Fibroblast of skin of back (primary cell): ENCODE measurements around the gene POLR3GL. TPM values are rescaled to one million over a fixed set of nuclear protein-coding genes. Genes with fewer than 3 reads are reported as not detected.
"Not testable (repeated sequence)": the region's sequence is repeated elsewhere in the genome, so short reads cannot be mapped to it uniquely, and the experiment has no call there.

Experiments
- DNase-seq: peaks from one replicate; pipeline ENCODE4 v3.0.0-alpha.2; 2013
- polyA plus RNA-seq, 2 experiments: library from polyadenylated mRNA; unstranded; fragments of 120-200 nt; gene quantifications; one replicate each; pipeline ENCODE4 v1.2.1, GENCODE V29; 2013; ENCODE audit not compliant: insufficient read length in 2 of 2

Gene POLR3GL, protein sequence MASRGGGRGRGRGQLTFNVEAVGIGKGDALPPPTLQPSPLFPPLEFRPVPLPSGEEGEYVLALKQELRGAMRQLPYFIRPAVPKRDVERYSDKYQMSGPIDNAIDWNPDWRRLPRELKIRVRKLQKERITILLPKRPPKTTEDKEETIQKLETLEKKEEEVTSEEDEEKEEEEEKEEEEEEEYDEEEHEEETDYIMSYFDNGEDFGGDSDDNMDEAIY
- polyA plus RNA-seq (2013, experiment 1 of 2; ENCODE audit: insufficient read length) = 23.9 TPM
- polyA plus RNA-seq (2013, experiment 2 of 2; ENCODE audit: insufficient read length) = 25.7 TPM

GRCh38 chr1:145964328-145965118, at the start of gene POLR3GL, which contains the start of gene ANKRD34A:
Gene POLR3GL (plus strand): TSS chr1:145964690. CDS start chr1:145974866, 10,176 bp downstream.
Gene ANKRD34A (minus strand): TSS chr1:145964575. CDS start chr1:145961759, 2,816 bp downstream.
- DNase-seq = peak; percentile 95

DNA sequence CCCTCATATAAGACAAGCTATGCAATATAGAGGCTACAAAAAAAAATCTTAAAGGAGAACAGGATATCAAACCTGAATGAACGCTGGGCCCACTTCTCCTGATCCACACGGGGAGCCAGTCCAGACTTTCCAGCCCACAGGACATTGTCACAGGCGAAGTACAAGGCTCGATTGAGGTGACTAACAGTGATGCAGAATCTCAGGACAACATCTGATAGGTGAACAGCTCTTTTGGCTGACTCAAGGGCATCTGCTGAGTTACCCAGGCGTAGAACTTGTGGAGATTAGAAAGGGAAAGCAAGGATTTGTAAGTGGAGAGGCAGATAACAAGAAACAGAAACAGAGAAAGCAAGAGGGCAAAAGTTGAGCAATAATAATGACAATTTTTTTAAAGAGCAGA, 47.7 kb upstream of the POLR3GL start:
- DNase-seq = no peak

DNA sequence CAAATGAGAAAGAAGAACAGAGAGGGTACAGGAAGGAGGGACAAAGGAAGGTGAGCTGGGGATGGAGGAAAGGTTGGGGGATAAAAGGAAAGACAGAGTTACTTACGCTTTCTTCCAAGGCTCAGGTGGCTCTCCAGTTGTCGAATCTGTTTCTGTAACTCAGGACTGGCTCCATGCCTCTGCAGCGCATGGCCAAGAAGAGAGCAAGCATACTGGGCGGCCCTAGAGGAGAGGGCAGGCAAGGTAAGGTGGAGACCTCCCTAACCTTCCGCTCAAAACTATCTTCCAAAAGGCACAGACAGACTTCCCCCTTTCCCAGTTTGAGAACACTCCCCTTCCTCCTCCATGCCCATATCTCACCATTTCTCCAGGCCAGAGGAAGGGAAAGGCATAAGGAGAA, 46.9 kb upstream of the POLR3GL start:
- no peak for DNase-seq

DNA sequence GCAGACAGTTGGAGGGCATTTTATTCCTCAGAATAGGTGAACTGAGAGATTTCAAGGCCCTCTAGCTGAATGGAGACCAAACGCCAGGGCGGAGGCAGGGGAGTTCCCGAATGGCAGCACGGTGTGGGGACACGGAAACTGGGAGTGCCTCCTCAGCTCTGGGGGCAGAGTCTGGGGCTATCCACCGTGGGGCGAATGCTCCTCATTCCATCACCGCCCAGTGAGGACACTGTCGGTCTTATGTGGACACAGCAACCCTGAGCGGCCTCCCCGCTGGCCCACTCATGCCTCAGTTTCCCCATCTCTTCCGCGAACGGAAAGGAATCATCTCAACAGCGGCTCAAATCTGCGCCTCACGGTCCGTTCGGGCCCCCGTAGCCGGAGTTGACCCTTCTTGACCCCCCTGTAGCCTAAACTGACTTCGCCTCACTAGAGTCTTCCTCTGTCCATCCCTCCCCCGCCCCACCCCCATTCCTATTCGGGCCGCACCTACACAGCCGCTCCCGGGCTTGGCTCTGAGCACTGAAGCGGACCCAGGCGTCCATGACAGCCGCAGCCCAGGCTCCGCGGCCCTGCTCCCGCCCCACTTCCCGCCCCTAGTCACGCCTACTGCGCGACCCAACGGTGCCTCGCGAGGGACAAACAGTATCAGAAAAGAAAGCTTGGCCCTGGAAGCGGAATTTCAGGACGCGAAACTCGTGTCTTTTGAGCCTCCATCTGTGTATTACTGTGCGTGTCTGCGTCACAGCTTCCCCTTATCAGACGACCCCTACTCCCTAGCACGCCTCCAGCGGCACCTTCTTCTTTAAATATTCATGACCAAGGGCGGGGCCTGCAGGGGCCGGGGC, 46.1 kb upstream of the POLR3GL start, which contains the start of gene PEX11B:
TSS of gene PEX11B (minus strand) at position 574 of the 848 bp plus-strand sequence. CDS start at position 545, 29 bp downstream.
- DNase-seq = peak; percentile 90

- DNase-seq = peak; percentile 20
Observed at GRCh38 chr1:145918992-145919939, 45.2 kb upstream of the POLR3GL start.

DNA sequence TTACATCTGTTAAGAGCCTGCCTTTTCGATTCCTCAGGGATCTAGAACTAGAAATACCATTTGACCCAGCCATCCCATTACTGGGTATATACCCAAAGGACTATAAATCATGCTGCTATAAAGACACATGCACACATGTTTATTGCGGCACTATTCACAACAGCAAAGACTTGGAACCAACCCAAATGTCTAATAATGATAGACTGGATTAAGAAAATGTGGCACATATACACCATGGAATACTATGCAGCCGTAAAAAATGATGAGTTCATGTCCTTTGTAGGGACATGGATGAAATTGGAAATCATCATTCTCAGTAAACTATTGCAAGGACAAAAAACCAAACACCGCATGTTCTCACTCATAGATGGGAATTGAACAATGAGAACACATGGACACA, 44.2 kb upstream of the POLR3GL start:
- not testable (repeated sequence) for DNase-seq

- no peak for DNase-seq
Observed at GRCh38 chr1:145922266-145922665, 42.2 kb upstream of the POLR3GL start.

DNA sequence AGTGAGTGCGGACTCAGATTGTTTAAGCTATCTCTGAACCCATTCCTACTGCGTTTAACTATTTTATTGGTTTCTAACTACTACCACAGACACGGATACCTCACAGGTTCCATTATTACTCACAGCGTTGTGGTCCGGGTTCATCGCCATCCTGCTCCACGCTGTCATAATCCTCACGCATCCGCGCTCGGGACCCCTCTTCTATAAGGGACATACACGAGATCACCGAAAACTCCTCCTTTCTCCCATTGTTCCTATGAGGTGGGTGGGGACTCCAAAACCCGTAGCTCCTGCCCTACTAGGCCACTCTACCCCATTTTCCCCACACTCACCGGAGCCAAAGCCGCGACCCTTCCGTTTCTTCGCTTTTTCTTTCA, 37.8 kb upstream of the POLR3GL start:
- peak; percentile 6 for DNase-seq

GRCh38 chr1:145927063-145927886, 37.2 kb upstream of the POLR3GL start, which contains the start of gene RBM8A:
Gene RBM8A (minus strand): TSS chr1:145927484. CDS start chr1:145927426, 58 bp downstream.
- peak; percentile 99 for DNase-seq

DNA sequence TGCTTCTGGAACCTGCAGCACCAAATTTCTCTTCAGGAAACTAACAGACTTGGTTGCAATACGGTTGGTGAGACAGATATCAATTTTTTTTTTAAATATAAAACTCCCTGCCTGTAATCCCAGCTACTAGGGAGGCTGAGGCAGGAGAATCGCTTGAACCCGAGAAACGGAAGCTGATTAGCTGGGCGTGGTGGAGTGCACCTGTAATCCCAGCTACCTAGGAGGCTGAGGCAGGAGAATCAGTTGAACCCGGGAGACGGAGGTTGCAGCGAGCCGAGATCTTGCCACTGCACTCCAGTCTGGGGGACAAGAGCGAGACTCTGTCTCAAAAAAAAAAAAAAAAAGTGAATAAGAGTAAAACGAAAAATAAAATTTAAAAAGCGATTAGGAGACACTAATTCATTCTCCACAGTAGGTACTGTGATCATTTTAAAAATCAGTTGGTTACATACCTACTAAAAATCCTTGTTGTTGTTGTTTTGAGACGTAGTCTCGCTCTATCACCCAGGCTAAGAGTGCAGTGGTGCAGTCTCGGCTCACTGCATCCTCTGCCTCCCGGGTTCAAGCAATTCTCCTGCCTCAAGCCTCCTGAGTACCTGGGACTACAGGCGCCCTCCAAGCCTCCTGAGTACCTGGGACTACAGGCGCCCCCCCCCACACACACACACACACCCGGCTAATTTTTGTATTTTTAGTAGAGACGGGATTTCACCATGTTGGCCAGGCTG, 36.4 kb upstream of the POLR3GL start:
- DNase-seq = no peak

DNA sequence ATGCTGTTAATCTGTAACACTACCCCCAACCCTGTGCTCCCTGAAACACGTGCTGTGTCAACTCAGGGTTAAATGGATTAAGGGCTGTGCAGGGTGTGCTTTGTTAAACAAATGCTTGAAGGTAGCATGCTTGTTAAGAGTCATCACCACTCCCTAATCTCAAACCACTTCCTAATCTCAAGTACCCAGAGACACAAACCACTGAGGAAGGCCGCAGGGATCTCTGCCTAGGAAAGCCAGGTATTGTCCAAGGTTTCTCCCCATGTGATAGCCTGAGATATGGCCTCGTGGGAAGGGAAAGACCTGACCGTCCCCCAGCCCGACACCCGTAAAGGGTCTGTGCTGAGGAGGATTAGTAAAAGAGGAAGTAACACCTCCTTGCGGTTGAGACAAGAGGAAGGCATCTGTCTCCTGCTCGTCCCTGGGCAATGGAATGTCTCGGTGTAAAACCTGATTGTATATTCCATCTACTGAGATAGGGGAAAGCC, 31.9 kb upstream of the POLR3GL start:
- DNase-seq = not testable (repeated sequence)

- no peak for DNase-seq
Observed at GRCh38 chr1:145935708-145936107, 28.8 kb upstream of the POLR3GL start.

- no peak for DNase-seq
Observed at GRCh38 chr1:145936247-145936646, 28.2 kb upstream of the POLR3GL start.

GRCh38 chr1:145937436-145937835, 27.1 kb upstream of the POLR3GL start:
- DNase-seq = no peak

DNA sequence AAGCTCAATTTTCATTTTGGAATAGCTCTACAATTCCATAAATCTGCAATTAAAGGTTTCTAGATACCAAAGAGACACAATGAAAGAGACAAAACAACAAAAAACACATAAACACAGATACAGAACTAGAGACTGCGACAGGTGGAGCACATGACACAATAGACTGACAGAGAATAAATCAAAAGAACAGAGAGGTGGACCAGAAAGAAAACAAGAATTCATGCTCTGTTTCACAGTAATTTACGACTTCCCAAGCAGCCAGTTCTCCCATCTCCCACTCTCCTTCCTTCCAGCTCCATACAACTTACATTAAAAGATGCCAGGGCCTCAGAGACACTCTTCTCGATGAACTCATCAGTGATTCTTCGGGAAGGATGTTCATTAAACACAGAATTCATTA, 22.1 kb upstream of the POLR3GL start:
- DNase-seq = no peak

DNA sequence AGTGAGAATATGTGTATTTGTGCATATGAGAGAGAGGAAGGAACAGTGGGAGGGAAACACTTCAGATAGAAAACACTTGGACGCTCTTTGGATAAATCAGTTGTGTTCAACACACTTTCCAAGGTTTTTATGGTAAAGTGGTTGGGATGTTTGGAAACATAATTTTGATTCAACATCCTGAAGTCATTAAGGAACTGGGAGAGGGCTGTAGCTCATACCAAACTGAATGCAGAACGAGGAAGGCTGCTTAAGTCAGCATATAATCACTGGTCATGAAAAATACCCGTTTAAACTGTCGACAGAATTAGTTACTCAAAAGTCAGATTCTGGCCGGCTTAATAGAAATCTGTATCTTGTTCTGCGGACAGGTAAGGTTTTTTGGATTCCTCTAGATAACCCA, 21.6 kb upstream of the POLR3GL start:
- no peak for DNase-seq

DNA sequence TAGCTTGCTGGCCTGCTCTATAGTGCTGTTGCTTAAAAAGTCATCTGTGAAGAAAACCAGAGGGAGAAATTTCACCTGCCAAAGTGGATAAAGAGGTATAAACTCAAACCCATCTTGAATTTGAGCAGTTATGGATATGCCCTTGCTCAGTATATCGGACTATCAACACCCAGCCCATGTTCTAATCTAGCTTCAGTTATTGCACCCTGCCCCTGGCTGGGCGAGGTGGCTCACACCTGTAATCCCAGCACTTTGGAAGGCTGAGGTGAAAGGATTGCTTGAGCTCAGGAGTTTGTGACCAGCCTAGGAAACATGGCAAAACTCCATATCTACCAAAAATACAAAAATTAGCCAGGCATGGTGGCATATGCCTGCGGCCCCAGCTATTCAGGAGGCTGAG, 20.0 kb upstream of the POLR3GL start:
- no peak for DNase-seq

DNA sequence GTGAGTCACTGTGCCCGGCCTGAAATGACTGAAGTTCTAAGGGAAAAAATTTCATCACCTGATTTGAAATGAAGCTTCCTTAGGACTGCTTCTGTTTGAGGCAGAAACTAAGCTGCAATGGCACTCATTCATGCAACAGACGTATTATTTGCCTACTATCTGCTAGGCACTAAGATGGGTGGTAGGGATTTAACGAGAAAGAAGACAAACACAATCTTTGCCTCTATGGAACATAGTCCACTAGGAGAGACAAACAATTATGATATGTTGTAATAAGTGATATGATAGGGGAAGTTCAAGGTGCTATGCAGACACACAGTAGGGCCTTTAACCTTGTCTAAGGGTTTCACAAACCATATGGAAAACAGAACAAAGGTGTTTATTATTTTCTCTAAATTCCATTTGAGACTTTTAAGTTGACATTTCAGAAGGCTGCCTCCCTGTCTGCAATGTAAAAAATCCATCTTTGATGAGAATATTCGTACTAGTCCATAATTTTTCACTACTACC, 18.0 kb upstream of the POLR3GL start:
- no peak for DNase-seq

- DNase-seq = no peak
Observed at GRCh38 chr1:145947551-145947950, 16.9 kb upstream of the POLR3GL start.
